ENCODE measurements around the gene CNIH3. TPM values are rescaled to one million over a fixed set of nuclear protein-coding genes. Genes with fewer than 3 reads are reported as not detected.

CNIH3 gene
- total RNA-seq, 1 experiment from 2014 or later: 2.1 TPM

DNA sequence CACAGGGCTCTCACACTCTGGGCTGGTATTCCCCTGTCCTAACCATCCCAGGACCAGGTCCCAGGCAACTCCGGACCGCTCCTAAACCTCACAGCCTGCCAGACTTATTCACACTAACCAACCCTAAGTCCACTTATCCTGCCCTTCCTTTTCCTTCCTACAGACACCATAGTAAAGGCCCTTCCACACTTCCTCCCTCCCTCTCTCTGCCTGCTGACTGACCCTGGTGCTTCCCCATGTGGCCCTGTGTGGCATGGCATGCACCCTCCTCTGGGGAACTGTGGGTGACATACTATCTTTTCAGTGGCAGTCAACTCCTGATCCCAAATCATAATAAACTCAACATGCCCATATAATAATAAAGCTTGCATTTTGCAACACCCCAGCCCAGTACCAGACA lies 158.3 kb downstream of the CNIH3 start:
- no peaks in the 10 kb centered on the region for H3K9me3 Mint-ChIP-seq (ENCODE audit: low read depth, unreplicated experiment)
- CTCF ChIA-PET: no interaction called here
- no peak overlapping the region for H3K4me3 Mint-ChIP-seq (ENCODE audit: low read depth, unreplicated experiment)
- H3K36me3 Mint-ChIP-seq (ENCODE audit: insufficient read depth, unreplicated experiment): no peaks in the 10 kb centered on the region
- TF ChIP-seq, protein P1, sequence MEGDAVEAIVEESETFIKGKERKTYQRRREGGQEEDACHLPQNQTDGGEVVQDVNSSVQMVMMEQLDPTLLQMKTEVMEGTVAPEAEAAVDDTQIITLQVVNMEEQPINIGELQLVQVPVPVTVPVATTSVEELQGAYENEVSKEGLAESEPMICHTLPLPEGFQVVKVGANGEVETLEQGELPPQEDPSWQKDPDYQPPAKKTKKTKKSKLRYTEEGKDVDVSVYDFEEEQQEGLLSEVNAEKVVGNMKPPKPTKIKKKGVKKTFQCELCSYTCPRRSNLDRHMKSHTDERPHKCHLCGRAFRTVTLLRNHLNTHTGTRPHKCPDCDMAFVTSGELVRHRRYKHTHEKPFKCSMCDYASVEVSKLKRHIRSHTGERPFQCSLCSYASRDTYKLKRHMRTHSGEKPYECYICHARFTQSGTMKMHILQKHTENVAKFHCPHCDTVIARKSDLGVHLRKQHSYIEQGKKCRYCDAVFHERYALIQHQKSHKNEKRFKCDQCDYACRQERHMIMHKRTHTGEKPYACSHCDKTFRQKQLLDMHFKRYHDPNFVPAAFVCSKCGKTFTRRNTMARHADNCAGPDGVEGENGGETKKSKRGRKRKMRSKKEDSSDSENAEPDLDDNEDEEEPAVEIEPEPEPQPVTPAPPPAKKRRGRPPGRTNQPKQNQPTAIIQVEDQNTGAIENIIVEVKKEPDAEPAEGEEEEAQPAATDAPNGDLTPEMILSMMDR (IDR thresholded peaks at IDR 0.05; ENCODE audit: unreplicated experiment): no peak
- no peak overlapping the region for H3K27ac Mint-ChIP-seq (ENCODE audit: unreplicated experiment)
- intact Hi-C loops (cut with micrococcal nuclease; ENCODE audit: unreplicated experiment): no loop called here
- peak; percentile 6 for DNase-seq
- H3K4me1 Mint-ChIP-seq (ENCODE audit: low read depth, unreplicated experiment): no peaks in the 10 kb centered on the region
- H3K27me3 Mint-ChIP-seq (ENCODE audit: unreplicated experiment): peaks cover 60% of the 10 kb centered on the region
- BruUV-seq (replicated peaks): no TSS peak

DNA sequence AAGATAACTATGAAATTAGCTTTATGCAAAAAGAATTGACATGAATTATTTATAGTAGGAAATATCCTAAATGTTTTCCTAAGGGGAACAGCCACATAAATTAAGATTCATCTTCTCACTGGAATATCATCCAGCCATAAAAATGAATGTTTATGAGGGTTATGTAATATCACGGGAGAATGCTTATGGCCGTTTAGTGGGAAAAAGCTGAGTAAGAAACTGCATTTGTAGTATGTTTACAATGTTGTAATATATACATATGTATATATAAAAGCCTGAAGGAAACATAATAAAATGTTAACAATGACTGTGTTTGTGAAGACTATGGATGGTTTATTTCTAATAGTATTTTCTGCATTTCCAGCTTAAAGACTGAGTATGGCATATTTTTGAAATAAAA lies 161.1 kb downstream of the CNIH3 start:
- intact Hi-C loops (cut with micrococcal nuclease; ENCODE audit: unreplicated experiment): no loop called here
- H3K9me3 Mint-ChIP-seq (ENCODE audit: low read depth, unreplicated experiment): no peaks in the 10 kb centered on the region
- H3K27me3 Mint-ChIP-seq (ENCODE audit: unreplicated experiment): peaks cover 48% of the 10 kb centered on the region
- no peak overlapping the region for H3K27ac Mint-ChIP-seq (ENCODE audit: unreplicated experiment)
- no peaks in the 10 kb centered on the region for H3K36me3 Mint-ChIP-seq (ENCODE audit: insufficient read depth, unreplicated experiment)
- TF ChIP-seq, protein P1 (IDR thresholded peaks at IDR 0.05; ENCODE audit: unreplicated experiment): no peak
- CTCF ChIA-PET: no interaction called here
- no peak for DNase-seq
- BruUV-seq (replicated peaks): no TSS peak
- H3K4me1 Mint-ChIP-seq (ENCODE audit: low read depth, unreplicated experiment): no peaks in the 10 kb centered on the region
- no peak overlapping the region for H3K4me3 Mint-ChIP-seq (ENCODE audit: low read depth, unreplicated experiment)

DNA sequence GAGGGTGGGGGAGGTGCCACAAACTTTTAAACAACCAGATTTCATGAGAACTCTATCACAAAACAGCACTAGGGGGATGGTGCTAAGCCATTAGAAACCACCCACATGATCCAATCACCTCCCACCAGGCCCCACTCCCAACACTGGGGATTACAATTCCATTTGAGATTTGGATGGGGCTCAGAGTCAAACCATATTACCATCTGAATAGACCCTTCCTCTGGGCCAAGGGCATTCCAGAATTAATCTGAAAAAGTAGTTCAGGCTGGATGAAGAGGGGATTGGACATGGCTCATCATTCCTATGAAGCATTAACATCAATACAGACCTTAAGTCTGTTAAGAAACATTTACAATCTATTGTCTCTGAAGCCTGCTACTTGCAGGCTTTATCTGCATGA lies 163.4 kb downstream of the CNIH3 start:
- intact Hi-C loops (cut with micrococcal nuclease; ENCODE audit: unreplicated experiment): no loop called here
- no TSS peak for BruUV-seq (replicated peaks)
- CTCF ChIA-PET: no interaction called here
- Mint-ChIP-seq H3K27ac (ENCODE audit: unreplicated experiment) (no peak overlapping the region), H3K27me3 (ENCODE audit: unreplicated experiment) (peaks cover 35% of the 10 kb centered on the region), H3K36me3 (ENCODE audit: insufficient read depth, unreplicated experiment) (no peaks in the 10 kb centered on the region), H3K4me3 (ENCODE audit: low read depth, unreplicated experiment) (no peak overlapping the region), H3K4me1 (ENCODE audit: low read depth, unreplicated experiment) (no peaks in the 10 kb centered on the region), H3K9me3 (ENCODE audit: low read depth, unreplicated experiment) (no peaks in the 10 kb centered on the region)
- DNase-seq: no peak
- TF ChIP-seq, protein P1 (IDR thresholded peaks at IDR 0.05; ENCODE audit: unreplicated experiment): no peak

DNA sequence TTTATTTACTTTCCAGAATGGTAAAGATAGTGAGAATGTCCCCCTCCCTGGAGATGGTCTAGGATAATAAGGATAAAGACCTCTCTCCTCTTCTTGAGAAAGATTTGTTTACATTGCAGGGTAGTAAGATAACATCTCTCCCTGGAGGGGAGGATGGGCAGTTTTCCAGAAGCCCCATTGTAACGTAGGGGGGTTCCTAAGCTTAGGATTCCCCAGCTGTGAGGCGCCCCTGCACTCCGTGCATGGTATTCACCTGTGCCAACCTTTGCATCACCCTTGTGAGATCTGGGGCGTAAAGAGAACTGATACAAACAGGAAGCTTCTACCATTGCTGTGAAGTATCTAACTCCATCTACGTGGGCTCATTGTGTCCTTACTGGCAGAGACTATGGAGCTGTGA lies 164.6 kb downstream of the CNIH3 start:
- H3K4me1 Mint-ChIP-seq (ENCODE audit: low read depth, unreplicated experiment): no peaks in the 10 kb centered on the region
- intact Hi-C loops (cut with micrococcal nuclease; ENCODE audit: unreplicated experiment): no loop called here
- TF ChIP-seq, protein P1 (IDR thresholded peaks at IDR 0.05; ENCODE audit: unreplicated experiment): no peak
- no TSS peak for BruUV-seq (replicated peaks)
- no peaks in the 10 kb centered on the region for H3K9me3 Mint-ChIP-seq (ENCODE audit: low read depth, unreplicated experiment)
- H3K4me3 Mint-ChIP-seq (ENCODE audit: low read depth, unreplicated experiment): no peak overlapping the region
- H3K36me3 Mint-ChIP-seq (ENCODE audit: insufficient read depth, unreplicated experiment): no peaks in the 10 kb centered on the region
- peaks cover 30% of the 10 kb centered on the region for H3K27me3 Mint-ChIP-seq (ENCODE audit: unreplicated experiment)
- no peak for DNase-seq
- H3K27ac Mint-ChIP-seq (ENCODE audit: unreplicated experiment): no peak overlapping the region
- CTCF ChIA-PET: no interaction called here
